Right atrium auricular region (tissue), 2 donors: Measurements from ENCODE around the gene EFTUD2. TPM values are rescaled to one million over a fixed set of nuclear protein-coding genes. Genes with fewer than 3 reads are reported as not detected.

Experiments used
- DNase-seq: peaks from one replicate; pipeline ENCODE4 v3.0.0-alpha.2; 2019; ENCODE audit warnings: low spot score
- H3K27ac ChIP-seq, 2 donors: fragments of 200-600 bp; sonication (generic); 1 replicate in 1 of 2; 2 replicates in 1 of 2; pipeline ENCODE4 v1.5.1; 2016 to 2019
- H3K27me3 ChIP-seq, 2 donors: fragments of 200-600 bp; sonication (generic); one replicate each; pipeline versions ENCODE4 v1.5.1 to v1.6.0; 2017 to 2019
- H3K36me3 ChIP-seq: fragments of 200-600 bp; sonication (generic); one replicate; pipeline ENCODE4 v1.5.1; 2016
- H3K4me1 ChIP-seq, 2 donors: fragments of 200-600 bp; sonication (generic); one replicate each; pipeline versions ENCODE4 v1.5.1 to v1.6.0; 2017 to 2019
- H3K4me3 ChIP-seq, 2 donors: fragments of 200-600 bp; sonication (generic); 1 replicate in 1 of 2; 2 replicates in 1 of 2; pipeline ENCODE4 v1.5.1; 2017 to 2019; ENCODE audit warnings: mild to moderate bottlenecking in 1 of 2, moderate library complexity in 1 of 2
- H3K9me3 ChIP-seq, 2 donors: fragments of 200-600 bp; sonication (generic); one replicate each; pipeline ENCODE4 v1.5.1; 2019
- CTCF ChIP-seq, 2 donors: fragments of 200-600 bp; sonication (generic); IDR thresholded peaks; one replicate each; pipeline ENCODE4 v1.5.1; 2019; ENCODE audit warnings: antibody characterized with exemption in 2 of 2
- total RNA-seq, 2 donors: library from RNA; depleted of rRNA; stranded (reverse); fragments of >200 nt; gene quantifications; one replicate each; pipeline ENCODE4 v1.1.0, GENCODE V29; 2016

Gene EFTUD2
- total RNA-seq, 2 donors from 2014 or later: 36.8 to 36.9 TPM

DNA sequence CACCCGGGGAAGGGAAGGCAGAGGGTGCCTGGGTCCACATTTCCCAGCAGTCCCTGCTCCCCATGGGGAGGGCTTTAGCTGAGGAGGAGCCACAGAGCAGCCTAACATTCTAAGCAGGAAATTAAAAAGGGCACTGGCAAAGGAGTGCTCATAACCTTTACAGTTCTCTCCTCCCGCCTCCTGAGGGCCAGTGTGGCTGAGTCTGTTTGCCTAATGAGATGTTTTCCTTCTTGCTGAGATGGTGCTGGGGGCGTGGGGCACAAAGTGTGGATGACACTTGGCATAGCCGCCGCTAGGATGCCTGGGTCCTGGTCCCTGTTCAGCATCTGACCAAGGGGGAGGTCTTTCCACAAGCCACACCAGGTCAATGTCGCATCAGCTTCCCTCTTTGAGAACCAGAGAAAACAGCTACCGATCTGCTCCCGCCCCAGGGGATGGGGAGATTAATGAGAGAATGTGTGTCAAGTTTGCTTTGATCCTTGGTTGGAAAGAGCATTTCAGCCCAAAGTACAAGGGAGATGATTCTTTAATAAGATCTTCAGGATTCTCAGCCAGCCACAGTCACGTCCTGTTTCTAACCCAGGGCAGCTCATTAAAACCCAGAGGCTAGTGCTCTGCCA lies 42.6 kb upstream of the EFTUD2 start:
- H3K27ac ChIP-seq: no peak overlapping the region
- H3K4me3 ChIP-seq: no peak overlapping the region
- DNase-seq: no peak
- H3K36me3 ChIP-seq: no peaks in the 10 kb centered on the region
- no peaks in the 10 kb centered on the region for H3K27me3 ChIP-seq
- H3K4me1 ChIP-seq: peaks cover 0 to 8% of the 10 kb centered on the region in 2 donors
- no peaks in the 10 kb centered on the region for H3K9me3 ChIP-seq
- TF ChIP-seq CTCF (IDR thresholded peaks at IDR 0.05): no peak

DNA sequence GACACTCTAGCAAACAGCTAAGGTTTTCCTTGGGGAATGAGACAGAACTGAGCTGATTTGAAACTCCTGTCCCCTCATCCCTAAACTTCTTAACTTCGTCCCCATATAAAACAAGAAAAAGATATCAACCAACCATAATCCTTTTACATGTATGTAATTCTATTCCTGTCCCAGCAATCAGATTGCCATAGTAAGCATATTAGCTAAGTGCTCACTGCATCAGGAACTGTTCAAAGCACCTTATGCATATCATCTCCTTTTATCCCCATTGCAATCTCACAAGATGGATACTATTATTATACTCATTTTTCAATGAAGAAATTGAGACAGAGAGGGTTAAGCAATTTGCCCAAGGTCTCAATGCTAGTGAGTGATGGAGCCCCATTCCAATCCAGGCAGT lies 41.5 kb upstream of the EFTUD2 start:
- Histone ChIP-seq H3K27me3 (no peaks in the 10 kb centered on the region), H3K9me3 (no peaks in the 10 kb centered on the region), H3K36me3 (no peaks in the 10 kb centered on the region), H3K4me1 (peaks cover 0 to 8% of the 10 kb centered on the region in 2 donors), H3K27ac (no peak overlapping the region), H3K4me3 (no peak overlapping the region)
- TF ChIP-seq CTCF (IDR thresholded peaks at IDR 0.05): no peak
- DNase-seq: no peak

GRCh38 chr17:44940317-44940716 lies 41.1 kb upstream of the EFTUD2 start:
- Histone ChIP-seq H3K4me3 (no peak overlapping the region), H3K27me3 (no peaks in the 10 kb centered on the region), H3K27ac (no peak overlapping the region), H3K4me1 (peaks cover 0 to 8% of the 10 kb centered on the region in 2 donors), H3K36me3 (no peaks in the 10 kb centered on the region), H3K9me3 (no peaks in the 10 kb centered on the region)
- DNase-seq: no peak
- no peak for TF ChIP-seq CTCF (IDR thresholded peaks at IDR 0.05)

DNA sequence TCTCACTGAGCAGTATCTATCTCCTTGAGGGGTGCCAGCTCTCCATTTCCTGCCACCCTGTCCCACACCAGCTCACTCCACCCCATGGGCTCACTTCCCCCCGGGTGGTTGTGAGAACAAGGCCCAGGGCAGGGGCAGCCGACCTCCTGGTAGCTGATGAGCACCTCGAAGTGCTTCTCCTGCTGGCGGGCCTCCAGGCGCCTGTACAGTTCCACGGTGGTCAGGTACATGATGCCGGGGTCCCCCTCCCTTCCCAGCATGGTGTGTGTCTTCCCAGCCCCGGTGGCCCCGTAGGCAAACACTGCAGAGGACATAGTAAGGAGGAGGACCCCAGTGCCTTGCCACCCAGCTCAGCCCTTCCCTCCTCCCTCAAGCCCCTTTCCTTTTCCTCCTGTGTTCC lies 35.9 kb upstream of the EFTUD2 start:
- peaks cover 0 to 13% of the 10 kb centered on the region in 2 donors for H3K4me1 ChIP-seq
- no peaks in the 10 kb centered on the region for H3K27me3 ChIP-seq
- H3K9me3 ChIP-seq: no peaks in the 10 kb centered on the region
- no peaks in the 10 kb centered on the region for H3K36me3 ChIP-seq
- no peak overlapping the region for H3K27ac ChIP-seq
- no peak for DNase-seq
- TF ChIP-seq CTCF (IDR thresholded peaks at IDR 0.05): no peak
- H3K4me3 ChIP-seq: no peak overlapping the region

DNA sequence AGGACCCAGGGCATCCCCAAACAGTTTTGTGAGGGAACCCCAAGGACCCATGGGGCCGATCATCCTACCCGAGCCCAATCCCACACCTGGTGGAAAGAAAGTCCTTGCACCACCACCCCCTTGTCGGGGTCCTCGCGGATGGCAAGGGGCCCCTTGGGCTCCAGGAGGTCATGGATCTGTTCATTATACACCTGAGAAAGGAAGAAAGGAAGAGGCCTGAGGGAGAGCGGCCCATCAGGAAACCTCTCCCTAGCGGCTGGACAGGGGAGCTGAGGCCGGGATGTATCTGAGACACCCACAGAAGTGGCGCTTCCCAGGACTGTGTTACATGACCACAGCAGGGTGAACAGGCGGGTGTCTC lies 35.5 kb upstream of the EFTUD2 start:
- Histone ChIP-seq H3K27ac (no peak overlapping the region), H3K4me1 (peaks cover 0 to 10% of the 10 kb centered on the region in 2 donors), H3K27me3 (no peaks in the 10 kb centered on the region), H3K4me3 (no peak overlapping the region), H3K36me3 (no peaks in the 10 kb centered on the region), H3K9me3 (no peaks in the 10 kb centered on the region)
- DNase-seq: no peak
- TF ChIP-seq CTCF (IDR thresholded peaks at IDR 0.05): no peak
